GM21367 (cell line): Measurements from ENCODE around the gene RAB29.

Source experiments
- ATAC-seq: cut with Tn5 transposase; IDR thresholded peaks from one replicate; pipeline ENCODE4 v1.9.1; 2021; ENCODE audit not compliant: unreplicated experiment

RAB29 gene

DNA sequence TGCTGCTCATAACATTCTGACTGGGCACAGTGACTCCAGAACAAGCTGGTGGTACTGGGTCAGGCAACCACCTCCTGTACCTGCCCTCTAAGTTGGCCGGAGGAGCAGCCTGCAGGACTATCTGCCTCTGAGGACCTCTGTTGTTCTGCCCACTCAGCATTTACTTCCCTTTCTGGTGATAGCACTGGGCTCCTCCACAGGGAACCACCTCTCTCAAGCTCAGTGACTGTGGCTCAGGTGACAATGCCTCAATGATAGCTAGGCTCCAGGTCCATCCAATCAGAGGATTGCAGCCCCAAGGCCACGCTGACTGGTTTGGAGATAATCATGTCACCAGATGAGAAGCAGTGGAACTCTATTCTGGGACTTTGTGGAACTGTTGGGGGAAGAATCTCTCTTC lies 21.9 kb upstream of the RAB29 start:
- no peak for ATAC-seq

DNA sequence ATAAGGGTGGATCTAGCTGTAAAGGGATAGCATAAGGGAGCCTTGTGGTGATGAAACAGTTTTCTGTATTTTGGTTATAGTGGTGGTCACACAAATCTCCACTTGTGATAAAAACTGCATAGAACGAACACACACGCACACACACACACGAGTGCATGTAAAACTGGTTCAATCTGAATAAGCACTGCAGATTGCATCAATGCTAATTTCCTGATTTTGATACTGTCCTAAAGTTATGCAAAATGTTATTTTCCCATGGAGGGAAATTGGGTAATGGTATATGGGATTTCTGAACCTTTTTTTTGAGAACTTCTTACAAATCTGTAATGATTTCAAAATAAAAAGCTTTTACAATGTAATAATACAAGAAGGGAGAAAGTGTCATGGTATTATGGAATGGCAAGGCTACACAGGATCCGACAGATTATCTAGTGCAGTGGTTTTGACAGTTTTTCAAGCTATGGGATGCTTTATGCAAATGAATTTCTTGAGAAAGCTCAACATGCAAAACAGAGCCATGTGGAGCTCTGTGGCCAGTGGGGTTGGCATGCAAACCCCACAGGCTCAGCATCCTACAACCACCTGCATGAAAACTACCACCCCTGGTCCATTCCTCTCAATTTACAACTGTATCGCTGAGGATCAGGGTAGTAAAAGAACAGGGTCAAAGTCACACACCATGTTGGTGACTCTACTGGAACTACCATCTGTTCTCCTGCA lies 18.9 kb upstream of the RAB29 start:
- no peak for ATAC-seq

DNA sequence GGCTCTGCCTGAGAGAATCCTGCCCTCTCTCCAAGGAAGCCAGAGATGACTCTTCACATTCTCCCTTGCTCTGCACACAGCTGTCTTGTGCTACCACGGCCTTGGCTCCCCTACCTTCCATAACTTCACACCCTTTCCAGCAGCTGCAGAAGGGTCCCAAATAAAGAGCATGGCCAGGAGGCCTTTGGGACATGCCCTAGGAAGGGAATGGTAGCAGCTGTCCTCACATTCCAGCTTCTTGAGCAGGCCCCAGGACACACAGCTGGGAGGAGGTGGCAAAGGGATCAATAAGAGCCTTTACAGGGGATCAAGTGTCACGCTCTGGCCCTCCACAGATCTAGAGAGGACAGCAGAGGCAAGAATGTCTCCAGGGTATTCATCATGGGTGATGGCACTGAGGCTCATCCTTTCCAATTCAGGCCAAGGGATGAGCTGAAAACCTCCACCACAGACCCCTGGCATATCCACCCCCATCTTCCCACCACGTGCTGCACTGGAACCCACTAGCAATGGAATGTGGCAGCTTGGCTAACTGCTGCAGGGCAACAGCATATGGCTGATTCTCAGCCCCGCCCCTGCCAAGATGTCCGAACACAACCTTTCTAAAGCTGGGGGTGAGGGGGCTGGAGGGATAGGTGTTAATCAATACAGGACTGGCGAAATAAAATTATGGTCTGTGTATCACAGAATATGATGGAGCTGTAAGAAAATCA lies 17.8 kb upstream of the RAB29 start:
- ATAC-seq, result no peak

DNA sequence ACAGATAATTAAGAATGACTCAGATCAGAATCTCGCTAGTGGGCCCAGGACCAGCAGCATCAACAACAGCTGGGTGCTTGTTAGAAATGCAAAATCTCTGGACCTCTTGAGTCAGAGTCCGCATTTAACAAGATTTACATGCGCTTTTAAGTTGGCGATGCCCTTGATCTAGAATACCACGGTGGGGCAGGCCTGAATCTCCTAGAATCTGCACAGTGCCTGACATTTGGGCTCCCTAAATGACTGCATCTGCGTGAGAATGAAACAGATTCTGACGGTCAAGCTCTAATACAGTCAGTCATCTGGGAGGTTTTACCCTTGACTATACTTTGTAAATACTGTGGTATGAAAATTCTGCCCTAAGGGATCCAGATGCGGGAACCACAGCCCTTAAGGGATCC lies 17.2 kb upstream of the RAB29 start:
- no peak for ATAC-seq

GRCh38 chr1:205791568-205792180 lies 16.4 kb upstream of the RAB29 start:
- ATAC-seq, result no peak

DNA sequence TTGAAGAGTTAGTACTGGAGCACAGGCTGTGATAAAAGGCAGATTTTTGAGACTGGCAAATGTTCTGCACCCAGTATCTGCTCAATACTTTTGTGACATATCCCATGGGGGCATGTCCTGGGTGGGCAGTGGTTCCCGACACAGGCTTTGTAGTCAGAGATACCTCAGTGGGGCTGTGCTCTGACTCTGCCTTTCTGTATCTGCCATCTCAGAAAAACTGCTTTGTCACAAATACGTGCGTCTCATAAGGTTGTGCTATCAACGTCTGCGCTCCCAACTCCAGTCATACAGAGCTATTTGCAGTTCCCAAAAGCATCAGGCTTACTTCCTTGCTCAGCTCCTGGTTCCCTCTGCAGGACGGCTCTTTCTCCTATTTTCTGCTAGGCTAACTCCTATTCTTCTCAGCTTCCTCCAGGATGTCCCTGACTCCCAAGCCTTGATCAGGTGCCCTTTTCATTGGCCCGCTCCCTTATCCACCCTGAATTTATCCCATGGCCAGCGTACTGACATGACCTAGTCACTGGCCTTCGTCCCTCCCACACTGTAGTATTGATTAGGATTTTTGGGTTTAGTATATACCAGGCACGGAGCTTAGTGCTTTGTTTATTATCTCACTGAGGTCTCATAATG lies 12.1 kb upstream of the RAB29 start:
- no peak for ATAC-seq

DNA sequence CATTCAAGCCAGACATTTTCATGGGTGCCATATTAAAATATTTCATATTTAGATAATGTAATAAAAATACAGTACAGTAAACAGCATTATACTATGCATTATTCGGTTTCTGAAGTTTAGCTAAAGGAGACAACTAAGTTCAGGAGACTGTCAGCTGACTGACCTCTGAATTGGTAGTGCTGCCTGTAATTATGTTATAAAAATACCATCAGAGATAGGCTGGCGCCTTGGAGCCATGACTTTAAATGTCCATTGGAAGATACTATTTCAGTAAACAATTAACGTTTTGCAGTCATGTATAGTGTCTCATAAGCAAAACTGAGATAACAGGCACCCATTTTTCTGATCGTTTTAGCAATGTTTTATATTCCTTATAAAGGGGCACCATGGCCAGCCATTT lies 11.3 kb upstream of the RAB29 start:
- no peak for ATAC-seq

DNA sequence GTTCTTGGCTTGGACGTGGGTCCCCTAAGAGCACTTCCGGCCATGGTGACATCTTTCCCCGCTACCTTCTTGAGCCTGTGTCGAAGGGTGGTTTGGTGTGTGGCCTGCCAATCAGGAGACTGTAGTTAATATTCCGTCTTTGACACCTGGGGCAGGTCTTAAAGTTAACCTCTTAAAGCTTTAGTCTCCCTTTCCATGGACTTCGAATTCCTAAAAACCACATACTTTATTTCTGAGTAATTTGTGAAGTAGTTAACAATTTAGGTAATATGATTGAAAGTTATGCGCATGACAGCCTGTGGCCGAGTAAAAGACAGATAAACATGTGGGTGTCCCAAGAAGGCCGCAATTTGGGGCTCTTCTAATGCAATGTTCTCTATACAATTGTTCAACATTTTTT lies 10.2 kb upstream of the RAB29 start:
- ATAC-seq, result no peak

DNA sequence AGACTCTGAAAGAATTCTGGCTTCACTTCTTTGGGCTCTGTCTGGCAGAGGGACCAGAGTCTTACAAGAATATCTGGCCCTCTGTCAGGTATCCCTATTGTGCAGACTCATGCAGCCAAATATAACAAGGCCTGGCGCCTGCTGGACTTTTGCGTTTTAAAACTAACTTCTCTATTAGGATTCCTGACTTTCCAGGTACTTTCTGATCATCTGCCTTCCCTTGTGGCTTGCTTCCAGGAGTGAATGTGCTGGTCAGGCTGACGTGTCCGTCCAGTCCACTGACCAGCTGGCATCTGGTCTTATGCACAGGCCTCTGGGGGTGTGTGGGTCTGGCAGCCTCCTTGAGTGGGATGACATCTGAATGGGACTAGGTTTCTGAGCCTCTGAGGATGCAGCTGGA lies 8.6 kb upstream of the RAB29 start:
- no peak for ATAC-seq

GRCh38 chr1:205783433-205783795 lies 8.1 kb upstream of the RAB29 start:
- no peak for ATAC-seq

- ATAC-seq, result no peak
Observed at GRCh38 chr1:205782627-205783432, 7.5 kb upstream of the RAB29 start.

DNA sequence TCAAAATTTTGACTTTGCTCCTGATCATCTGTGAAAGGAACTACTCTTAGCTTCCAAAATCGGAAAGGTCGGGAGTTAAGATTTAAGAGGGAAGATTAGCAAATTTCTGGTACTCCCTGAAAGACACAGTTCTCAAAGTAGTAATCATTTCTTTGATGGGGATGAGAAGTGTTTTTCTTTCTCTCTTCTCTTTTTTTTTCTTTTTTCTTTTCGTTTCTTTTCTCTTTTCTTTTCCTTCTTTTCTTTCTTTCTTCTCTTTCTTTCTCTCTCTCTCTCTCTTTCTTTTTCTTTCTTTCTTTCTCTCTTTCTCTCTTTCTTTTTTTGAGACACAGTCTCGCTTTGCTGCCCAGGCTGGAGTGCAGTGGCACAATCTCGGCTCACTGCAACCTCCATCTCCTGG lies 5.1 kb upstream of the RAB29 start:
- ATAC-seq, result no peak

- ATAC-seq, result no peak
Observed at GRCh38 chr1:205777994-205778393, 2.7 kb upstream of the RAB29 start.

GRCh38 chr1:205775717-205776056 lies 405 bp upstream of the RAB29 start:
- ATAC-seq, result no peak

- ATAC-seq, result no peak
Observed at GRCh38 chr1:205774198-205775014, 876 bp downstream of the RAB29 start.

GRCh38 chr1:205772607-205773032 lies 2.7 kb downstream of the RAB29 start:
- no peak for ATAC-seq

GRCh38 chr1:205770618-205771017 lies 4.7 kb downstream of the RAB29 start:
- ATAC-seq, result no peak

- no peak for ATAC-seq
Observed at GRCh38 chr1:205769641-205770365, 5.5 kb downstream of the RAB29 start.

- no peak for ATAC-seq
Observed at GRCh38 chr1:205767248-205767647, 8.0 kb downstream of the RAB29 start.

GRCh38 chr1:205766570-205766969 lies 8.7 kb downstream of the RAB29 start:
- ATAC-seq, result no peak
